HUES48 (cell line): Measurements from ENCODE around the gene UBC.
"Not testable (repeated sequence)": the region's sequence is repeated elsewhere in the genome, so short reads cannot be mapped to it uniquely, and the experiment has no call there.

Experiments
- H3K27ac ChIP-seq: one replicate; pipeline ENCODE4 v1.7.0; 2013; ENCODE audit warnings: low read depth, low read length, inconsistent platforms
- H3K27me3 ChIP-seq: 2 replicates; pipeline ENCODE4 v1.6.1; 2013; ENCODE audit warnings: mild to moderate bottlenecking, low read length; ENCODE audit not compliant: control insufficient read depth, insufficient read depth
- H3K36me3 ChIP-seq: 2 replicates; pipeline ENCODE4 v1.6.1; 2013; ENCODE audit warnings: low read length; ENCODE audit not compliant: control insufficient read depth, insufficient read depth
- H3K4me1 ChIP-seq: 2 replicates; pipeline ENCODE4 v1.6.1; 2013; ENCODE audit warnings: mild to moderate bottlenecking, low read length; ENCODE audit not compliant: control insufficient read depth, insufficient read depth
- H3K4me3 ChIP-seq: 2 replicates; pipeline ENCODE4 v1.5.1; 2013; ENCODE audit warnings: mild to moderate bottlenecking, low read depth, low read length
- H3K9ac ChIP-seq: 2 replicates; pipeline ENCODE4 v1.6.1; 2013; ENCODE audit warnings: mild to moderate bottlenecking, low read depth, low read length, moderate library complexity
- H3K9me3 ChIP-seq: 2 replicates; pipeline ENCODE4 v1.6.1; 2013; ENCODE audit warnings: low read length; ENCODE audit not compliant: control insufficient read depth, insufficient read depth

UBC gene

DNA sequence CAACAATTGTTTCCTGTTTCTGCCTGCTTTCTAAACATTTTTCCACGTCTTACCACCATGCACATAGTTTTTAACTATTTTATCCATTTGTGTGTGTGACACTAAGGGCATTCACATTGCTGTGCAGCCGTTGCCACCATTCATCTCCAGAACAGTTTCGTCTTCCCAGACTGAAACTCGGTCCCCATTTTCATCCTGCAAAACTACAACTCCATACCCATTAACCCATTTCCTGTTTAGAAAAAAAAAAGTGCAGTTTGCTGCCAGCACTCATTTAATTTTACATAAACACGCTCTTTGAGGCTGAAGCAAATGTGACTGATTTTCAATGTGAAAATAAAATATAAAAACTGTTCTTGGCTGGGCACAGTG lies 15.5 kb downstream of the UBC start:
- H3K27ac ChIP-seq, result no peak overlapping the region

DNA sequence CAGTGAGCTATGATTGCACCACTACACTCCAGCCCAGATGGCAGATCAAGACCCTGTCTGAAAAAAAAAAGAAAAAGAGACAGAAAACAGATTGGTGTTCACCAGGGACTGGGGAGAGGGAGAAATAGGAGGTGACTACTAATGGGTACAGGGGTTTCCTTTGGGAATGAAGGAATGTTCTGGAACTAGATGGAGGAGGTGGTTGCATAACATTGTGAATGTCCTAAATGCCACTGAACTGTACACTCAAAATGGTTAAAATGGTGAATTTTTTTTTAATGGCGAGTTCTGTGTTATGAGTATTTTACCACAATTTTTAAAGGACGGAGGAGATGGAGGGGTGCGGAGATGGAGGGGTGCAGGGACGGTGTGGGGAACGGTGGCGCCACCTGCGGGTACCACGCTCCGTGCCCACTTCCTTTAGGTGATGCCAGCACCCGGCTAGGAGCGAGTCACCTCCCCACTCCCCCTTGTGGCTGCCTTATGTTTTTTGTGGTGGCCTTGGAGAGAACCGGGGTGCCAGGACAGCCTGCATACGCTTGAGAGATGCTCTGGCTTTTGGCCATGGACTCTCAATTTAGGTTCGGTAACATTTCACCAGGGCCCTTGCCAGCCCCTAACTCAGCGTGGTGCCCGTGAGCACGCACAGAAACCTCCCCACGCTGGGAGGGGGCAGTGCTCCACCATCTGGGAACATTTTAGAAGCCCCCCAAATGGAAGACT lies 16.1 kb downstream of the UBC start:
- no peak overlapping the region for H3K27ac ChIP-seq
- H3K27me3 ChIP-seq, result no peaks in the 10 kb centered on the region
- no peaks in the 10 kb centered on the region; the same call in 1 of the 2 replicates for H3K9me3 ChIP-seq
- H3K4me1 ChIP-seq, result no peaks in the 10 kb centered on the region
- H3K36me3 ChIP-seq, result no peaks in the 10 kb centered on the region
- H3K4me3 ChIP-seq, result no peak overlapping the region
- no peak overlapping the region for H3K9ac ChIP-seq

More for the DNA sequence above, 15.5 kb downstream of the UBC start:
- no peaks in the 10 kb centered on the region for H3K36me3 ChIP-seq
- no peak overlapping the region for H3K4me3 ChIP-seq
- no peak overlapping the region for H3K9ac ChIP-seq
- no peaks in the 10 kb centered on the region; the same call in 1 of the 2 replicates for H3K9me3 ChIP-seq
- no peaks in the 10 kb centered on the region for H3K27me3 ChIP-seq
- no peaks in the 10 kb centered on the region for H3K4me1 ChIP-seq

DNA sequence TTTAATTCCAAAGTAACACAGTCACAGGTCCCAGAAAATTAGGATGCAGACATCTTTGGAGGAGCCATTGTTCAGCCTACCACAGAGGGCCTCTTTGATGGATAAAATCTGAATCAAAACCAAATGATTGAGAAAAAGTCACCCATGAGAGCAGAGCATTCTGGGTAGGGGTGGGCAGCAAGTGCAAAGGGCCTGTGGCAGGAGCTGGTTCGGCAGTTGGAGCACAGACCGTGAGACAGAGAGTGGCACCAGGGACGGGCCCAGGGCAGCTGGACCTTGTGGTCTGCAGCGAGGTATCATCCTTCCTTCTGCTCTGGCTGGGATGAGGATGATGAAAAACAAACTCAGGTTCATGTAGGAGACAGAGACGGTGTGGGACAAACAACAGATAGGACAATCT lies 18.0 kb downstream of the UBC start:
- Histone ChIP-seq H3K9me3 (no peaks in the 10 kb centered on the region; the same call in 1 of the 2 replicates), H3K4me1 (no peaks in the 10 kb centered on the region), H3K27ac (no peak overlapping the region), H3K27me3 (no peaks in the 10 kb centered on the region), H3K4me3 (no peak overlapping the region), H3K9ac (no peak overlapping the region), H3K36me3 (no peaks in the 10 kb centered on the region)

DNA sequence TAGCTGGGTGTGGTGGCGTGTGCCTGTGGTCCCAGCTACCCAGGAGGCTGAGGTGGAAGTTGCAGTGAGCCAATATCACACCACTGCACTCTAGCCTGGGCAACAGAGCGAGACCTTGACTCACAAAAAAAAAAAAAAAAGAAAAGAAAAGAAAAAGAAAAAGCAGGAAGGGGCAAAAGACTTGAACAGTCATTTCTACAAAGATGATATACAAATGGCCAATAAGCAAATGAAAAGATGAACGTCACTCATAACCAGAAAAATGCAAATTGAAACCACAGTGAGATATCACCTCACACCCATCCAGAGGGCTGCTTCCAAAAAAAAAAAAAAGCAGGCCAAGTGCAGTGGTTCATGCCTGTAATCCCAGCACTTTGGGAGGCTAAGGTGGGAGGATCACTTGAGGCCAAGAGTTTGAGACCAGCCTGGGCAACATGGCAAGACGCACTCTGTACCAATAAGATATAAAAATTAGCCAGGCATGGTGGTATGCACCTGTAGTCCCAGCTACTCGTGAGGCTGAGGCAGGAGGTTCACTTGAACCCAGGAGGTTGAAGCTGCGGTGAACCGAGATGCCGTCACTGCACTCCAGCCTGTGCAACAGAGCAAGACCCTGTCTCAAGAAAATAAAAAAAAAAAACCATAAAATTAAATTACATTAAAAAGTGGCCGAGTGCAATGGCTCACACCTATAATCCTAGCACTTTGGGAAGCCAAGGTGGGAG lies 20.5 kb downstream of the UBC start:
- H3K27ac ChIP-seq, result no peak overlapping the region
- H3K4me3 ChIP-seq, result no peak overlapping the region
- no peak overlapping the region for H3K9ac ChIP-seq
- no peaks in the 10 kb centered on the region for H3K36me3 ChIP-seq
- no peaks in the 10 kb centered on the region; the same call in 1 of the 2 replicates for H3K9me3 ChIP-seq
- H3K4me1 ChIP-seq, result no peaks in the 10 kb centered on the region
- H3K27me3 ChIP-seq, result no peaks in the 10 kb centered on the region

DNA sequence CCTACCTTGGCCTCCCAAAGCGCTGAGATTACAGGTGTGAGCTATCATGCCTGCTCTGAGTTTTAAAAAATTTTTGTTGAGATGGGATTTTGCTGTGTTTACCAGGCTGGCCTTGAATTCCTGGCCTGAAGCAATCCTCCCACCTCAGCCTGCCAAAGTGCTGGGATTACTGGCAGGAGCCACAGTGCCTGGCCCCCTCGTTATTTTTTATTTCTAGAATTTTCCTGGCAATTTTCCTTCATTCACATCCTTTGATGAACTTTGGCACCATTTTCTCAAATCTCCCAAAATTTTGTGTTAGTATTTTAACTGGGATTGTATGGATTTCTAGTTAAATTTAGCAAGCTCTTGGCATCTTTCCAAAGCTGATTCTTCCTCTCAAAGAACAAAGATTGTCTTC lies 26.2 kb downstream of the UBC start:
- Histone ChIP-seq H3K4me1 (peaks cover 16% of the 10 kb centered on the region; the same call in 1 of the 2 replicates), H3K9me3 (no peaks in the 10 kb centered on the region), H3K4me3 (no peak overlapping the region), H3K27ac (no peak overlapping the region), H3K36me3 (no peaks in the 10 kb centered on the region), H3K27me3 (no peaks in the 10 kb centered on the region), H3K9ac (no peak overlapping the region)

DNA sequence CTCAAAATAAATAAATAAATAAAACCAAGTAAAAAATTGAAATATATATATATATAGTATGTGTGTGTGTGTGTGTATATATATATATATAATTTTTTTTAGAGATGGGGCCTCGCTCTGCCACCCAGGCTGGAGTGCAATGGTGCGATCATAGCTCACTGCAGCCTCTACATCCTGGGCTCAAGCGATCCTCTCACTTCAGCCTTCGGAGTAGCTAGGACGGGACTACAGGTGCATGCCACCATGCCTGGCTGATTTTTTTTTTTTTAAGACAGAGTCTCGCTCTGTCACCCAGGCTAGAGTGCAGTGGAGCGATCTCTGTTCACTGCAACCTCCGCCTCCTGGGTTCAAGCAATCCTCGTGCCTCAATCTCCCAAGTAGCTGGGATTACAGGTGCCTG lies 26.7 kb downstream of the UBC start:
- peaks cover 16% of the 10 kb centered on the region; the same call in 1 of the 2 replicates for H3K4me1 ChIP-seq
- not testable (repeated sequence) for H3K27me3 ChIP-seq

DNA sequence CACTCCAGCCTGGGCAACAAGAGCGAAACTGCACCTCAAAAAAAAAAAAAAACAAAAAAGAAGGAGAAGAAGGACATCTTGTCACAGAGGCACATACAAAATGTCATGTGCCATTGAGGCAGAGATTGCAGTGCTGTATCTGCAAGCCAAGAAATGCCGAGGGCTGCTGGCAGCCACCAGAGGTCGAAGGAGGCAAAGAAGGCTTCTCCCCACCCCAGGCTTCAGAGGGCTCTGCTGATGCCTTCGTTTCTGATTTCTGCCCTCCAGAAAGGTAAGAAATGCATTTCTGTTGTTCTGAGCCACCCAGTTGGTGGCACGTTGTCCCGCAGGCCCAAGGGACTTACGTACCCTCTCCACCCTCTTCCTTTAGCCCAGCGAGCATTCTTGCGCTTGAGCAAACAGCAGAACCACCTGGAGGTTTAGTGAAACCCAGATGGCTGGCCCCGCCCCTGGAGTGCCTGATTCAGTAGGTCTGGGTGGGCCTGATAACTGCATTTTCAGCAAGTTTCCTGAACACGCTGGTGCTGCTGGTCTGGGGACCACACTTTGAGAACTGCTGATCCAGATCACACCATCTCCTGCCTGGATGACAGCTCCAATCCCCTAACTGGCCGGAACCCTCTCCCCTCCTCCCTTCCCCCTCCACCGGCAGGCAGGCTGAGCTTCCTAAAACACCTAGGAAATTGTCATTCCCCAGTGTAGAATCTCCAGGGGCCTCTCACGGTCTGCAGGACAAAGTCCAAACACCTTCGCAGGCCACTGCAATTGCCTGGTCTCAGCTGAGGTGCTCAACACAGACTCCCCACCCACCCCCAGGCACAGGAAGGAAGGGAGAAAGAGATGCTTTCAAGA lies 29.6 kb downstream of the UBC start:
- H3K4me3 ChIP-seq, result no peak overlapping the region
- H3K9ac ChIP-seq, result no peak overlapping the region
- no peaks in the 10 kb centered on the region for H3K9me3 ChIP-seq
- H3K36me3 ChIP-seq, result no peaks in the 10 kb centered on the region
- H3K27me3 ChIP-seq, result no peaks in the 10 kb centered on the region
- H3K27ac ChIP-seq, result peak overlapping the region; percentile 21
- H3K4me1 ChIP-seq, result peaks cover 16% of the 10 kb centered on the region; the same call in 1 of the 2 replicates

More for the DNA sequence above, 26.7 kb downstream of the UBC start:
- not testable (repeated sequence) for H3K9me3 ChIP-seq, H3K9ac ChIP-seq, H3K36me3 ChIP-seq, H3K4me3 ChIP-seq, H3K27ac ChIP-seq

DNA sequence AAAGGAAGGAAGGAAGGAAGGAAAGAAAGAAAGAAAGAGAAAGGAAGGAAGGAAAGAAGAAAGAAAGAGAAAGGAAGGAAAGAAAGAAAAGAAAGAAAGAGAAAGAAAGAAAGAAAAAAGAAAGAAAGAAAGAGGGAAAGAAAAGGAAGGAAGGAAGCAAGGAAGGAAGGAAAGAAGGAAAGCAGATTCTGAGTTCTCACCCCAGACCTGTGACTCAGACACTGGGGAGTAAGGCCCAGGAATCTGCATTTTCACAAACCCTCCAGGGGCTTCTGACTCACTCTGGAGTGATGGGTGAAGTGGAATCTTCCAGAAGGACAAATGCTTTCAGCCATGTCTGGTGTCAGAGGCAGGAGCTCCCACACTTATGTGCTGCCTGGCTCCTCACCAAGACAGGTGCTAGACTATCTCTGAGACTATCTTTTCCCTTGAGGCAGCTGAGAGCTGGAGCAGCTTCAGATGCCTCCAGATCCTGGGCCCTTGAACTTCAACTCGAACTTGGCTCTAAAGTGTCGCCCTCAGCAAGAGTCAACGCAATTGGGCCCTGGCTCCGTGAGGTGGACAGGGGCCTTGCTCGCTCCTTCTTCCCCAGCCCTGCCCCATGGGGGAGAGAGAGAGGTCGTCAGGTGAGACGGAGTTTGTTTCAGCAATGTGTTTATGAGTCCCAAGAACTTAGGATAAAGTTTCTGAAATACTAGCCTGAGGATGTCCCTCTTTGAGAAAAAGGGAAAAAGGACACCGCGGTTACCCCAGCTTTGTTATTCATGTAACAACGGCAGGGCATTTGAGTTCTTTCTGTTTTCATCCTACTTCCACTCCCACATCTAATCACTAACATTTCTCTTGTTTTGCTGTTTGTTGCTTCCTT lies 31.0 kb downstream of the UBC start:
- Histone ChIP-seq H3K27me3 (no peaks in the 10 kb centered on the region), H3K9ac (no peak overlapping the region), H3K4me1 (peaks cover 16% of the 10 kb centered on the region; the same call in 1 of the 2 replicates), H3K36me3 (no peaks in the 10 kb centered on the region), H3K27ac (peak overlapping the region; percentile 39), H3K4me3 (no peak overlapping the region), H3K9me3 (no peaks in the 10 kb centered on the region)

DNA sequence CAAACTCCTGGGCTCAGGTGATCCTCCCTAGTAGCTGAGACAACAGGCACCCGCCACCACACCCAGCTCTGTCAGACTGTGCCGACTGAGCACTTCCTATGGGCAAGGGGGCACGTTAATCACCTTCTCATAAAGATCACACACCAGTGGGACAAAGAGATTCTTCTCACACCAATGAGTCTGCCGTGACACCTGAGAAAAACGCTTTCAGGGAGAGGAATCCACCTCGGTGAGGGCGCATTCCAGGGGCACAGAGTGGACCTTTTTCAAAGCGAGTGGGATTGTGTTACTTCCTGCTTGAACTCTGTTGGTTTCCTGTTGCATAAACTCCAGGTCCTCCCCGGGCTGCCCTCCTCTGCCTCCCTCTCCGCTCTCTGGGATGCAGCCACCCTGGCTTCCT lies 33.3 kb downstream of the UBC start:
- Histone ChIP-seq H3K4me3 (no peak overlapping the region), H3K9me3 (no peaks in the 10 kb centered on the region), H3K9ac (no peak overlapping the region), H3K27ac (no peak overlapping the region), H3K4me1 (peaks cover 16% of the 10 kb centered on the region; the same call in 1 of the 2 replicates), H3K36me3 (no peaks in the 10 kb centered on the region), H3K27me3 (no peaks in the 10 kb centered on the region)

DNA sequence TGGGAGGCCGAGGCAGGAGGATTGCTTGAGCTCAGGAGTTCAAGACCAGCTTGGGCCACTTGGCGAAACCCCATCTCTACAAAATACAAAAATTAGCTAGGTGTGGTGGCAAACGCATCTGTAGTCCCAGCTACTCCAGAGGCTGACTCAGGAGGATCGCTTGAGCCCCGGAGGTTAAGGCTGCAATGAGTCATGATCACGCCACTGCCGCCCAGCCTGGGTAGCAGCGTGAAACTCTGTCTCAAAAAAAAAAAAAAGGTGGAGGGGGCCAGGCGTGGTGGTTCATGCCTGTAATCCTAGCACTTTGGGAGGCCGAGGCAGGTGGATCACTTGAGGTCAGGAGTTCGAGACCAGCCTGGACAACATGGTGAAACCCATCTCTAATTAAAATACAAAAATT lies 34.1 kb downstream of the UBC start:
- H3K27ac ChIP-seq, H3K9ac ChIP-seq, H3K27me3 ChIP-seq, H3K36me3 ChIP-seq, H3K4me3 ChIP-seq, H3K9me3 ChIP-seq: not testable (repeated sequence)
- peaks cover 16% of the 10 kb centered on the region; the same call in 1 of the 2 replicates for H3K4me1 ChIP-seq
